ENCODE data around the gene ST6GAL1. TPM values are rescaled to one million over a fixed set of nuclear protein-coding genes. Genes with fewer than 3 reads are reported as not detected.
A peak's percentile ranks its signal among the peaks of the same experiment; 100 is the strongest.

The ST6GAL1 gene
- total and polyA plus RNA-seq, 7 experiments from 2014 or later, result 115 to 313 (median 214) TPM

- H3K27ac ChIP-seq (ENCODE audit: low read depth, low read length), result no peak overlapping the region
- H3K27me3 ChIP-seq (ENCODE audit: control insufficient read depth in 2 of 2, insufficient read depth in 2 of 2, low read length in 2 of 2), result no peaks in the 10 kb centered on the region
- H3K9me3 ChIP-seq (ENCODE audit: control insufficient read depth in 2 of 3, low read length in 3 of 3), result no peaks in the 10 kb centered on the region
- ATAC-seq, result no peak
- Mint-ChIP-seq H3K9me3 (peaks cover 0 to 27% (median 10%) of the 10 kb centered on the region in 11 donors), H3K4me3 (no peak overlapping the region), H3K27me3 (no peaks in the 10 kb centered on the region), H3K36me3 (peaks cover 0 to 35% (median 7%) of the 10 kb centered on the region in 5 donors), H3K4me1 (peaks cover 15 to 44% (median 30%) of the 10 kb centered on the region in 7 donors), H3K27ac (peak overlapping the region in 1 of 9 donors; percentile 5)
- intact Hi-C loops (cut with micrococcal nuclease), result no loop called here
- CTCF ChIA-PET, result no interaction called here
- DNase-seq, result no peak
- no peak overlapping the region for H3K4me3 ChIP-seq (ENCODE audit: low read length)
- peaks cover 18 to 20% of the 10 kb centered on the region in 2 donors for H3K4me1 ChIP-seq (ENCODE audit: control insufficient read depth in 2 of 2, insufficient read depth in 2 of 2, low read length in 2 of 2)
- POLR2A ChIA-PET, result no interaction called here
- H3K36me3 ChIP-seq (ENCODE audit: control insufficient read depth in 2 of 3, insufficient read depth in 3 of 3, low read length in 3 of 3), result no peaks in the 10 kb centered on the region
These were observed 168.7 kb downstream of the ST6GAL1 start for GRCh38 chr3:187098923-187099512.

- Histone ChIP-seq H3K4me1 (ENCODE audit: control insufficient read depth in 2 of 2, insufficient read depth in 2 of 2, low read length in 2 of 2) (peaks cover 18 to 20% of the 10 kb centered on the region in 2 donors), H3K9me3 (ENCODE audit: control insufficient read depth in 2 of 3, low read length in 3 of 3) (no peaks in the 10 kb centered on the region), H3K27ac (ENCODE audit: low read depth, low read length) (no peak overlapping the region), H3K36me3 (ENCODE audit: control insufficient read depth in 2 of 3, insufficient read depth in 3 of 3, low read length in 3 of 3) (no peaks in the 10 kb centered on the region), H3K4me3 (ENCODE audit: low read length) (peak overlapping the region; percentile 34), H3K27me3 (ENCODE audit: control insufficient read depth in 2 of 2, insufficient read depth in 2 of 2, low read length in 2 of 2) (no peaks in the 10 kb centered on the region)
- Mint-ChIP-seq H3K36me3 (peaks cover 0 to 23% (median 4%) of the 10 kb centered on the region in 5 donors), H3K4me1 (peaks cover 15 to 40% (median 26%) of the 10 kb centered on the region in 7 donors), H3K27ac (peak overlapping the region; percentile 52 to 89 (median 72)), H3K27me3 (no peaks in the 10 kb centered on the region), H3K4me3 (peak overlapping the region; percentile 62 to 89 (median 78)), H3K9me3 (peaks cover 0 to 19% (median 5%) of the 10 kb centered on the region in 11 donors)
- CTCF ChIA-PET, result interaction anchor here (0.6 to 2.8 kb wide), 8 partner anchors 12 to 485 kb away, joined by 3 to 20 read pairs (median 3); no protein-coding TSS in a partner anchor
- ATAC-seq (peak; percentile 76), DNase-seq (peak; percentile 11 to 51 (median 38))
- intact Hi-C loops (cut with micrococcal nuclease), result loop anchor here in 1 of 2 donors (1.0 kb wide), 1 partner anchor 252 kb away; no protein-coding TSS in a partner anchor
- POLR2A ChIA-PET, result interaction anchor here (1.0 to 1.4 kb wide), 3 partner anchors 28 to 192 kb away, joined by 3 to 4 read pairs (median 3); no protein-coding TSS in a partner anchor
These were observed 171.1 kb downstream of the ST6GAL1 start for GRCh38 chr3:187101184-187102072.

- H3K9me3 Mint-ChIP-seq, result peaks cover 0 to 14% (median 4%) of the 10 kb centered on the region in 11 donors
- H3K4me3 ChIP-seq (ENCODE audit: low read length), result peak overlapping the region; percentile 34
- ATAC-seq, result no peak
These were observed 171.8 kb downstream of the ST6GAL1 start for GRCh38 chr3:187102073-187102634.

GRCh38 chr3:187103251-187103650 is 172.9 kb downstream of the ST6GAL1 start:
- Histone ChIP-seq H3K27me3 (ENCODE audit: control insufficient read depth in 2 of 2, insufficient read depth in 2 of 2, low read length in 2 of 2) (no peaks in the 10 kb centered on the region), H3K4me1 (ENCODE audit: control insufficient read depth in 2 of 2, insufficient read depth in 2 of 2, low read length in 2 of 2) (peaks cover 18 to 20% of the 10 kb centered on the region in 2 donors), H3K9me3 (ENCODE audit: control insufficient read depth in 2 of 3, low read length in 3 of 3) (no peaks in the 10 kb centered on the region), H3K4me3 (ENCODE audit: low read length) (no peak overlapping the region), H3K36me3 (ENCODE audit: control insufficient read depth in 2 of 3, insufficient read depth in 3 of 3, low read length in 3 of 3) (no peaks in the 10 kb centered on the region), H3K27ac (ENCODE audit: low read depth, low read length) (no peak overlapping the region)
- H3K4me3 Mint-ChIP-seq, result no peak overlapping the region
- H3K27me3 Mint-ChIP-seq, result no peaks in the 10 kb centered on the region
- CTCF ChIA-PET, result interaction anchor here (2.8 kb wide), 1 partner anchor 10 kb away, joined by 20 read pairs; no protein-coding TSS in a partner anchor
- POLR2A ChIA-PET, result no interaction called here
- DNase-seq (no peak), ATAC-seq (no peak)
- H3K9me3 Mint-ChIP-seq, result peaks cover 0 to 11% (median under 1%) of the 10 kb centered on the region in 11 donors
- peaks cover 0 to 13% (median 0%) of the 10 kb centered on the region in 5 donors for H3K36me3 Mint-ChIP-seq
- H3K4me1 Mint-ChIP-seq, result peaks cover 15 to 31% (median 26%) of the 10 kb centered on the region in 7 donors
- intact Hi-C loops (cut with micrococcal nuclease), result no loop called here
- H3K27ac Mint-ChIP-seq, result peak overlapping the region in 2 of 9 donors; percentile 59 to 78

More at GRCh38 chr3:187102073-187102634, 171.8 kb downstream of the ST6GAL1 start:
- no peak overlapping the region for H3K27ac ChIP-seq (ENCODE audit: low read depth, low read length)
- ChIA-PET CTCF (interaction anchor here (0.6 to 2.8 kb wide), 8 partner anchors 11 to 485 kb away, joined by 3 to 20 read pairs (median 3); no protein-coding TSS in a partner anchor), POLR2A (interaction anchor here (0.6 to 1.4 kb wide), 4 partner anchors 27 to 193 kb away, joined by 3 to 4 read pairs (median 3); no protein-coding TSS in a partner anchor)
- no peak for DNase-seq
- intact Hi-C loops (cut with micrococcal nuclease), result no loop called here
- Mint-ChIP-seq H3K4me1 (peaks cover 15 to 35% (median 26%) of the 10 kb centered on the region in 7 donors), H3K36me3 (peaks cover 0 to 20% (median under 1%) of the 10 kb centered on the region in 5 donors), H3K27ac (peak overlapping the region; percentile 52 to 89 (median 72)), H3K27me3 (no peaks in the 10 kb centered on the region), H3K4me3 (peak overlapping the region; percentile 62 to 89 (median 78))
- no peaks in the 10 kb centered on the region for H3K9me3 ChIP-seq (ENCODE audit: control insufficient read depth in 2 of 3, low read length in 3 of 3)
- no peaks in the 10 kb centered on the region for H3K27me3 ChIP-seq (ENCODE audit: control insufficient read depth in 2 of 2, insufficient read depth in 2 of 2, low read length in 2 of 2)
- peaks cover 18 to 20% of the 10 kb centered on the region in 2 donors for H3K4me1 ChIP-seq (ENCODE audit: control insufficient read depth in 2 of 2, insufficient read depth in 2 of 2, low read length in 2 of 2)
- H3K36me3 ChIP-seq (ENCODE audit: control insufficient read depth in 2 of 3, insufficient read depth in 3 of 3, low read length in 3 of 3), result no peaks in the 10 kb centered on the region

GRCh38 chr3:187104342-187104741 is 174.0 kb downstream of the ST6GAL1 start:
- H3K9me3 Mint-ChIP-seq, result peaks cover 0 to 4% (median 0%) of the 10 kb centered on the region in 11 donors
- Histone ChIP-seq H3K4me1 (ENCODE audit: control insufficient read depth in 2 of 2, insufficient read depth in 2 of 2, low read length in 2 of 2) (peaks cover 18 to 20% of the 10 kb centered on the region in 2 donors), H3K27me3 (ENCODE audit: control insufficient read depth in 2 of 2, insufficient read depth in 2 of 2, low read length in 2 of 2) (no peaks in the 10 kb centered on the region), H3K4me3 (ENCODE audit: low read length) (no peak overlapping the region), H3K9me3 (ENCODE audit: control insufficient read depth in 2 of 3, low read length in 3 of 3) (no peaks in the 10 kb centered on the region), H3K36me3 (ENCODE audit: control insufficient read depth in 2 of 3, insufficient read depth in 3 of 3, low read length in 3 of 3) (no peaks in the 10 kb centered on the region), H3K27ac (ENCODE audit: low read depth, low read length) (no peak overlapping the region)
- H3K27ac Mint-ChIP-seq, result peak overlapping the region in 1 of 9 donors; percentile 29
- H3K36me3 Mint-ChIP-seq, result peaks cover 0 to 7% (median 0%) of the 10 kb centered on the region in 5 donors
- peaks cover 14 to 31% (median 23%) of the 10 kb centered on the region in 7 donors for H3K4me1 Mint-ChIP-seq
- CTCF ChIA-PET, result interaction anchor here (1.2 to 1.7 kb wide), 2 partner anchors 9 to 11 kb away, joined by 4 to 8 read pairs; no protein-coding TSS in a partner anchor
- ATAC-seq, result no peak
- no peak overlapping the region for H3K4me3 Mint-ChIP-seq
- no peaks in the 10 kb centered on the region for H3K27me3 Mint-ChIP-seq
- DNase-seq, result no peak
- intact Hi-C loops (cut with micrococcal nuclease), result no loop called here
- POLR2A ChIA-PET, result no interaction called here

GRCh38 chr3:187104933-187105332 is 174.6 kb downstream of the ST6GAL1 start:
- intact Hi-C loops (cut with micrococcal nuclease), result no loop called here
- Mint-ChIP-seq H3K9me3 (no peaks in the 10 kb centered on the region), H3K4me3 (no peak overlapping the region), H3K27me3 (no peaks in the 10 kb centered on the region), H3K27ac (peak overlapping the region in 1 of 9 donors; percentile 62), H3K36me3 (peaks cover 0 to 4% (median 0%) of the 10 kb centered on the region in 5 donors), H3K4me1 (peaks cover 14 to 31% (median 23%) of the 10 kb centered on the region in 7 donors)
- POLR2A ChIA-PET, result no interaction called here
- Histone ChIP-seq H3K27me3 (ENCODE audit: control insufficient read depth in 2 of 2, insufficient read depth in 2 of 2, low read length in 2 of 2) (no peaks in the 10 kb centered on the region), H3K27ac (ENCODE audit: low read depth, low read length) (no peak overlapping the region), H3K4me1 (ENCODE audit: control insufficient read depth in 2 of 2, insufficient read depth in 2 of 2, low read length in 2 of 2) (peaks cover 18 to 20% of the 10 kb centered on the region in 2 donors), H3K36me3 (ENCODE audit: control insufficient read depth in 2 of 3, insufficient read depth in 3 of 3, low read length in 3 of 3) (no peaks in the 10 kb centered on the region), H3K9me3 (ENCODE audit: control insufficient read depth in 2 of 3, low read length in 3 of 3) (no peaks in the 10 kb centered on the region), H3K4me3 (ENCODE audit: low read length) (no peak overlapping the region)
- no peak for ATAC-seq
- DNase-seq, result no peak
- CTCF ChIA-PET, result interaction anchor here (1.2 to 1.7 kb wide), 2 partner anchors 8 to 10 kb away, joined by 4 to 8 read pairs; no protein-coding TSS in a partner anchor
